HG02623 (cell line): ENCODE results near the gene AHRR.
"Not testable (repeated sequence)": the region's sequence is repeated elsewhere in the genome, so short reads cannot be mapped to it uniquely, and the experiment has no call there.

ENCODE experiments used
- ATAC-seq: cut with Tn5 transposase; IDR thresholded peaks from one replicate; pipeline ENCODE4 v1.9.1; 2021; ENCODE audit warnings: moderate library complexity; ENCODE audit not compliant: unreplicated experiment

Gene AHRR

GRCh38 chr5:392431-392988 lies 71.0 kb downstream of the AHRR start:
- peak; percentile 82 for ATAC-seq

GRCh38 chr5:393846-394275 lies 72.3 kb downstream of the AHRR start:
- no peak for ATAC-seq

- no peak for ATAC-seq
These were observed 73.2 kb downstream of the AHRR start for GRCh38 chr5:394671-395155.

GRCh38 chr5:395156-395920 lies 73.8 kb downstream of the AHRR start:
- ATAC-seq: no peak

GRCh38 chr5:395921-396530 lies 74.5 kb downstream of the AHRR start:
- ATAC-seq: no peak

GRCh38 chr5:396531-396961 lies 75.0 kb downstream of the AHRR start:
- no peak for ATAC-seq

- ATAC-seq: not testable (repeated sequence)
These were observed 76.6 kb downstream of the AHRR start for GRCh38 chr5:398141-398474.

GRCh38 chr5:398475-399295 lies 77.2 kb downstream of the AHRR start:
- ATAC-seq: no peak

- ATAC-seq: no peak
These were observed 78.1 kb downstream of the AHRR start for GRCh38 chr5:399296-400281.

- no peak for ATAC-seq
These were observed 79.0 kb downstream of the AHRR start for GRCh38 chr5:400282-401145.

- ATAC-seq: no peak
These were observed 79.9 kb downstream of the AHRR start for GRCh38 chr5:401146-402034.

- ATAC-seq: not testable (repeated sequence)
These were observed 80.7 kb downstream of the AHRR start for GRCh38 chr5:402219-402614.

- peak; percentile 71 for ATAC-seq
These were observed 81.3 kb downstream of the AHRR start for GRCh38 chr5:402615-403359.

GRCh38 chr5:403995-404394 lies 82.5 kb downstream of the AHRR start:
- ATAC-seq: no peak

GRCh38 chr5:404666-405241 lies 83.2 kb downstream of the AHRR start:
- ATAC-seq: no peak

GRCh38 chr5:405421-405820 lies 83.9 kb downstream of the AHRR start:
- ATAC-seq: no peak

GRCh38 chr5:406041-406440 lies 84.5 kb downstream of the AHRR start:
- ATAC-seq: no peak
